ENCODE data around the gene GNG4.
A peak's percentile ranks its signal among the peaks of the same experiment; 100 is the strongest.

Gene GNG4

GRCh38 chr1:235525314-235525713 is 124.3 kb downstream of the GNG4 start:
- no peak for DNase-seq

GRCh38 chr1:235516862-235517446 is 132.6 kb downstream of the GNG4 start:
- DNase-seq: no peak

DNA sequence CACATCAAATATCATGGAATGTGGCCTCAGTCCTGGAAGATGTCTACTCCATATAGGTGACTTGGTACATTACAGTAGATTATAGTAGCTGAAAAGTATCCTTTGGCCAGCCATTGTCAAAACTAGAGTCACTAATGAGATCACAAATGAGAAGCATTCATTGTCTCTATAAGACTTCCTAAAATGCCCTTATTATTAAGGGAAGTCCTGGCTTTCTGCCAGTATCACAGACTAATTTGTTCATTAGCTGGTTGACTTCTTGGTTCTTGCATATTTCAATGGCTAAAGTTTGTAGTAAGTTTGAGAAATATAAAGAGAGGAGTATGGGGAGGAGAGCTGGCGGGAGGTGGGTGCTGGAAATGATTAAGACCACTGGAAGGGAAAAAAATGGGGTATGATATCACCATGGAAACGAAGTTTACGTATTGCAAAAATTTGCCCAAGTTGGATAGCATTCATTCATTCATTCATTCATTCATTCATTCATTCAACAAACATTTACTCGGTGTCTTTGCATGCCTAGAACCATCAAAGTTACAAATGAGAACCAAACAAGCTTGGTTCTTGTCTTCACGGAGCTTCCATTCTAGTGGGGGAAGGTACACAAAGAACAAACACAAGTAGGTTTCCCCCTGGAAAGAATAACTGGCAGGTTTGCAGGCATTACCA is 133.6 kb downstream of the GNG4 start:
- DNase-seq: no peak

DNA sequence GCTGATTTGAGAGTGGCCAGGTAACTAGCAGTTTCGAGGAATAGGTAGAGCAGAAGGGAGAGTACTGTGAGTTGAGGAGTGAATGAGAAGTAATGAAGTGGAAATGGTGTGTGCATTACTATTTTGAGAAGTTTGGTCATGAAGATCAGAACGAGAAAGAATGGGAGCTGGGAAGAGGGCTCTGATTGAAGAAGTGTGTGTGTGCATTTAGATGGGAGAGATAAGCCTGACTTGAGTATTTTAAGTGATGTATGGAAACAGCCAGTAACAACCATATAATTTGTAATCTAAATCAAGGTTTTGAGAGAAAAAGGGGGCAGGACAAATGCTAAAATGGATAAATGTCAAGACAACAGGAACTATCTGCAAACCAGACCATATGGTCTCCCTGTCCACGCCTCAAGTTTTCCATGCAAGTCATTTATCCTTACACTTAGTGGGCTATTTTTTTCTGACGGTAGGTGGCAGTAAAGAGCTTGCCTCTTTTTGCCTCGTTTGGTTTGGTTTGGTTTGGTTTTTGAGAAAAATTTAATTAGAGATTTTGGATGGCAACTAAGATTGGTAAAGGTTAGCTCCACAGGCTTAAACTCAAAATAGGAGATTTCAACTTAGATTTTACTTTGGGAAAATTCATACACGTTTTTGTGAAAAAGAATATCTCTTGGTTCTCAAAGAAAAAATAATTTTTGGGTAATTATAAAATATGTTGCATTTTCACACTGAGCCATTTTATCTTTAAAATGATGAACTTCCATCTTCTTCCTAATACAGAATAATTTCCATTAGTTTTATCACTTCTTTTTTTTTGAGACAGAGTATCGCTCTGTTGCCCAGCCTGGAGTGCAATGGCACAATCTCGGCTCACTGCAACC is 135.9 kb downstream of the GNG4 start:
- peak; percentile 80 for DNase-seq

DNA sequence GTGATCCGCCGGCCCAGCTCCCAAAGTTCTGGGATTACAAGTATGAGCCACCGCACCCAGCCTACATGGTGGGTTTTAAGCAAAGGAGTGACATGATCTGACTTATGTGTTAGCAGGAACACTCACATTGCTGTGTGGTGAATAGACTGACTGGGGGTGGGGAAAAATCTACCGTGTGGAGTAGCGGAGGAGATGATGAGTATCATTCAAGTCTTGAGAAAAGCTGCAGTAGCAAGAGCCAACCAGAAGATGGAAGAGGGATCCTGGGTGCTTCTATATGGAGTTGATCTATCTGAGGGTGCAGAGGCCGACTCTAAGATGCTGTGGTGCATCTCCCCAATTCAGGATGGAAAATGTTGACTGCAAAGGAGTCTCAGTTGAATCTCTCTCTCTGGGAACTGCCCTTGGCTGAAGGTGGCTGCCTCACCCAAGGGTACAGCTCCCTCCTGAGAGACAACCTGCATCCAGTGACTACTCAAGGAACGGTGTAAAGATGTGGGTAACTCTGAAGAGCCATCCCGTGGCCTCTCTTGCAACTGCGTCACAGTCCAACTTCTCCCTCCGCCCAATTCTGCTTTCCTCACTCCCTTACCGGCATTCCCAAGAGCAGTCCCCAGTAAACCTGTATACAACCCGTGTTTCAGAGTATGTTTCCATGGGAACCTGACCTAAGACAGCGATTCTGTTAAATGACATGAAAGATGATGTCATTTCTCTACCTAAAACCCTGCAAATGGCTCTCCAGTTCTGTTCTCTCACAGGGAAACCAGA is 137.9 kb downstream of the GNG4 start:
- no peak for DNase-seq

- no peak for DNase-seq
Observed at GRCh38 chr1:235510823-235511222, 138.8 kb downstream of the GNG4 start.

- DNase-seq: no peak
Observed at GRCh38 chr1:235507623-235508022, 142.0 kb downstream of the GNG4 start.

DNA sequence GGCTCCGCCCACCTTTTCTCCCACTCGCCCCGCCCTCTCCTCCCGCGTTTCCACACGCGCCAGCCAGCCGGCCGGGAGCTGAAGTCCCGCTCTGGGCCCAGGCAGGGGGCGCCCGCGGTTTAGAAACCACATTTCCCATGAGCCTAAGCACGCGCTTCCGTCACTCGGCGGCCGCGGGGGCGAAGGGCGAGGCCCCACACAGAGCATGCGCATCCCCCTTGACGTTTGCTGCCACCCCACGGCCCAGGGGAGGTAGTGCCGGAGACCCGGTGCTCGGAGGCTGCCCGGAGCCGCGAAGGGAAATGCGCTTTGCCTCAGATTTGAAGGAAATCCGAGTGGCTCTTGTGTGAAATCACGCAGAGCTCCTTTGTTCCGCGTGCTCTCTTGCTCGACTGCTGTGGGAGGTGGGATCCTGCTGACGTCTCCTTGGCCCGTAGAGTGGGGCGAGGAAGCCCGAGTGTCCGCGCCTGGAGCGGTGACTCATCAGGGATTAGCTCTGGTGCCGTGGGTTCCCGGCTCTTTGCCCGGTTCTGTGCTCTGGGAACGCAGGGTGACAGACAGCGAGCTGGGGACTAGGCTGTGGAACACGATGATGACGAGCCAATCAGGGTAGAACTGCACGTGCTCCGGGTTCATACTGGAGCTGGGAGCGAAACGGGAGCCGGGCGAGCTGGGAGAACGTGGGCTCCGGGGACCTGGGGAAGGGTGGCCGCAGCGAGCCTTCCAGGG is 144.9 kb downstream of the GNG4 start:
- DNase-seq: peak; percentile 99

- no peak for DNase-seq
Observed at GRCh38 chr1:235504122-235504493, 145.5 kb downstream of the GNG4 start, which contains the start of gene B3GALNT2. B3GALNT2 (minus strand) TSS chr1:235504452; CDS start chr1:235504252, 200 bp downstream.

DNA sequence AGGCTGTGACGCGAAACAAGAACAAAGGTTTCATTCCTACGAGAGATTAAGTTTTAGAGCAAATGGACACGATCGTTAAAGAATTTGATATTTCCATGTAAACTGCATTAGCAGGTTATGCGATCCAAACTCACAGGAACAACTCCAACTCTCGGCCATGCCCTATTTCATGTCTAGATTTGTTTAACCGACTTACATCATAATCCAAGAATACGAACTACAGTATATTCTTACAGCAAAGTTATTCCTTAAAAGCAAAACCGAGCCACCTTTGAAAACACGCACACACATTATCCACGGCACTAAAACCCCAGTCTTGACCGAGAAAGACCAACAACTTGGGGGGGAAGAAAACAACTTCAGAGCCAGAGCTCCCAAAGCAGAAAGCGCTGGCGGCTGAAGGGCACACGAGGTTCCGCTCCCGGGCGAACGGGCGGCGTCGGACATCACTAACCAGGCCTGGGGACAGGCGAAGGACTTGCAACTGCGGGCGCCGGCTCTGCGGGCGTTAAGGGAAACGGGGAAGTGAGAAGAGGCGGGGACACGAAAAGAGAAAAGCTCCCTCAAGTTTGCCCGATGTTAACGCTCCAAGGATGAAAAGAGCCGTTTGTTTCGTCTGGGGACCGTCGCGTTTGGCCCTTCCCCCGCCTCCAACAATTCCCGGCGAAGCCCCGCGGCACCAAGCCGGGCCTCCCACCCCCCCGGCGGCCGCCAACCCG is 146.0 kb downstream of the GNG4 start:
- DNase-seq: peak; percentile 85

GRCh38 chr1:235502601-235503402 is 146.8 kb downstream of the GNG4 start:
- DNase-seq: no peak

GRCh38 chr1:235500971-235501540 is 148.5 kb downstream of the GNG4 start:
- no peak for DNase-seq

Data from retina (tissue), 1 donor.